ENCODE measurements around the gene UBASH3A.

Gene UBASH3A

DNA sequence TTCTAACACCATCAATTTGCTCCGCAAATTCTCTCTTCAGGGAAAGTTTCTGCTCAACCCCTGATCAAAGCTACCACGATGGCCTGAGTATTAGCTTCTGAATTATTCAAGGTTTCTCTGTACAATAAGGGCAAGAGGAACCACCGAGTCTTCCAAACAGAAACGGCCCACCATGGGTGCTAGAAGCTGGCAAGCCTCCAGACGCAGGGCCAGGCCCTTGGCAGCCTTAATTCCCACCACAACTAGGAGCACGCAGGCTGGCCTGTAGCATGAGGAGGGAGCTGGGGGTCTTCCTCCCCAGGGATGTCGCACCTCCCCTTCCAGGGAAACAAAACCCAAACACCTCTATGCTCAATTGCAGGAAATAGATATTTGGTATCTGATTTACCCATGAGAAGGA, 81.3 kb downstream of the UBASH3A start:
- no peak for DNase-seq (ENCODE audit: low read depth)
- TF ChIP-seq, protein P1, sequence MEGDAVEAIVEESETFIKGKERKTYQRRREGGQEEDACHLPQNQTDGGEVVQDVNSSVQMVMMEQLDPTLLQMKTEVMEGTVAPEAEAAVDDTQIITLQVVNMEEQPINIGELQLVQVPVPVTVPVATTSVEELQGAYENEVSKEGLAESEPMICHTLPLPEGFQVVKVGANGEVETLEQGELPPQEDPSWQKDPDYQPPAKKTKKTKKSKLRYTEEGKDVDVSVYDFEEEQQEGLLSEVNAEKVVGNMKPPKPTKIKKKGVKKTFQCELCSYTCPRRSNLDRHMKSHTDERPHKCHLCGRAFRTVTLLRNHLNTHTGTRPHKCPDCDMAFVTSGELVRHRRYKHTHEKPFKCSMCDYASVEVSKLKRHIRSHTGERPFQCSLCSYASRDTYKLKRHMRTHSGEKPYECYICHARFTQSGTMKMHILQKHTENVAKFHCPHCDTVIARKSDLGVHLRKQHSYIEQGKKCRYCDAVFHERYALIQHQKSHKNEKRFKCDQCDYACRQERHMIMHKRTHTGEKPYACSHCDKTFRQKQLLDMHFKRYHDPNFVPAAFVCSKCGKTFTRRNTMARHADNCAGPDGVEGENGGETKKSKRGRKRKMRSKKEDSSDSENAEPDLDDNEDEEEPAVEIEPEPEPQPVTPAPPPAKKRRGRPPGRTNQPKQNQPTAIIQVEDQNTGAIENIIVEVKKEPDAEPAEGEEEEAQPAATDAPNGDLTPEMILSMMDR (IDR thresholded peaks at IDR 0.05; ENCODE audit: low read depth, low read length, missing control alignments) = no peak
- H3K4me3 ChIP-seq (ENCODE audit: low read depth, low read length) = no peak overlapping the region

DNA sequence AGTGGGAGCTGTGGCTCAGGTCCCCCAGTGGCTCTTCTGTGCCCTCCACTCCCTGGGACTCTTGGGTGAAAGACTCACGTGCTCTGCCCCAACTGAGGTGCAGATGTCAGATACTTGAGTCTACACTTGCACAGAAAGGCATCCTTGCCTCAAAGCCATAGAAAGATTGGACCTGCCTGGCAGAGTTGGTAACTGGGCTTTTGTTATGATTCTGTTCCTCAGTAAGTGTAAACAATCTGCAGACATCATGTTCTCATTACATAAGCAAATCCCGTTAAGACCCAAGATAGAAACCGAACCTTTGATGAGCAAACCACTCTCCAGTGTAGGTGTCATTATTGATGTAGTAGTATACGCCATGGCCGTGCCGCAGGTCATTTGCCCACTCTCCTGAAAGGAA, 82.4 kb downstream of the UBASH3A start:
- TF ChIP-seq, protein P1 (IDR thresholded peaks at IDR 0.05; ENCODE audit: low read depth, low read length, missing control alignments) = no peak
- no peak for DNase-seq (ENCODE audit: low read depth)
- no peak overlapping the region for H3K4me3 ChIP-seq (ENCODE audit: low read depth, low read length)

DNA sequence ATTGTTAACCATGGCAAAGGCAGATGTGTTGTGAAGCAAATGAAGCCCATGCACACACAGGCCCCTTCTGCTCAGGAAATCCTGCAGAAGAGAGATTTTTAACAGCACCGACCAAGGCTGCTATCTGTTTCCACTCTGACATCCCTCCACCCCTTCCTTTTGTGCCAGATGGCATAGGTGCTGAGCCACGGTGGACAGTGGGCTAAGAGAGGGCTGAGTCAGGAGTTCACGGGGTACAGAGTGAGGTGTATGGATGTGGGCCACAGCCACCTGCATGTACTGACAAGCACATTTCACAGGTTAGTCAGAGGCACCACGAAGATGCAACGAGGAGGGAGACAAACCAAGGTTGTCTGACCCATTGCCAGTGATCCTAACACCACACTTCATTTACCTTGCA, 82.8 kb downstream of the UBASH3A start:
- no peak overlapping the region for H3K4me3 ChIP-seq (ENCODE audit: low read depth, low read length)
- TF ChIP-seq, protein P1 (IDR thresholded peaks at IDR 0.05; ENCODE audit: low read depth, low read length, missing control alignments) = no peak
- DNase-seq (ENCODE audit: low read depth) = no peak

DNA sequence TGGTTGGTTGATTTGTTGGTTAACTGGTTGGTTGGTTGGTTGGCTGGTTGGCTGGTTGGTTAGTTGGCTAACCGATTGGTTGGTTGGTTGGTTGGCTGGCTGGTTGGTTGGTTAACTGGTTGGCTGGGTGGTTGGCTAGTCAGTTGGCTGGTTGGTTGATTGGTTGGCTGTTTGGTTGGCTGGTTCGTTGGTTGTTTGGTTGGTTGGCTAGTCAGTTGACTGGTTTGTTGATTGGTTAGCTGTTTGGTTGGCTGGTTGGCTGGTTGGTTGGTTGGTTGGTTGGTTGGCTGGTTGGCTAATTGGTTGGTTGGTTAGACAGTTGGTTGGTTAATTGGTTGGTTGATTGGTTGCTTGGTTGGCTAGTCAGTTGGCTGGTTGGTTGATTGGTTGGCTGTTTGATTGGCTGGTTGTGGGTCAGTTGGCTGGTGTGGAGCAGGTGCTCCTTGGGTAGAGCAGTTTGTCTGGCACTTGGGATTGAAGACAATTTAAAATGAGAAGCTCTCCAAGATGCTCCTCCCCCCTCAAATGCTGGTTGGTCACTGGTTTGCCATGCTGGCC, 85.4 kb downstream of the UBASH3A start:
- H3K4me3 ChIP-seq (ENCODE audit: low read depth, low read length) = no peak overlapping the region
- TF ChIP-seq, protein P1 (IDR thresholded peaks at IDR 0.05; ENCODE audit: low read depth, low read length, missing control alignments) = no peak
- DNase-seq (ENCODE audit: low read depth) = no peak

DNA sequence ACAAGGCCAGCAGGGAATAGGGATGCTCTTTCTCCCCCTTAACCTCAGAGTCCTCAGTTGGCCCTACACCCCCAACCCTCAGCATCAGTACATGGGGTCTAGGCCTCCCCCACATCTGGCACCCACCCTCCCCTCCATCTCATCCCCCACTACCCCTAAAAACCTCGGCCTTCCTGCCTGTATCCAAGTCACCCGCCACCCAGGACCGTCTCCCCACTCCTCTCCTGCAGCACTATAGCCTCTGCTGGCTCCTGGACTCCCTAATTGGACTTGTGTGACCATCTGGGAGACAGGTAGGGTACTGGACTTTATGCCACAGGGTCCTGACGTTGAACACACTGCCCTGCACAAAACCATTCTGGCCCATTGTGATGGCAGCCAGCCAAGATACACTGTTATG, 86.3 kb downstream of the UBASH3A start:
- H3K4me3 ChIP-seq (ENCODE audit: low read depth, low read length) = no peak overlapping the region
- TF ChIP-seq, protein P1 (IDR thresholded peaks at IDR 0.05; ENCODE audit: low read depth, low read length, missing control alignments) = no peak
- no peak for DNase-seq (ENCODE audit: low read depth)

DNA sequence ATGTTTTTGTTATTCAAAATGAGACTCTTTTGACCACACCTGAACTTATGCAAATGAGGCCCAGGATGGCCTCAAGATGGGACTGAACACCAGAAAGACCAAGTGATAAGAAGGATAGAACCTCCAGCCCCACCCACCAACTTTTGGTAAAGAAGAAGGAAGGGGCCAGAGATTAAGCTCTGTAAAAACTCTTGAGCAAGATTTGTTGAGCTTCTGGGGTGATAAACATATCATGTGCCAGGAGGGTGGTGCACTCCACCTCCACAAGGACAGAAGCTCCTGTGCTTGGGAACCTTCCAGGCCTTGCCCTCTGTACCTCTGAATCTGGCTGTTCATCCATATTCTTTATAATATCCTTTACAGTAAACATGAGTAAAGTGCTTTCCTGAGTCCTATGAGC, 87.0 kb downstream of the UBASH3A start:
- no peak for DNase-seq (ENCODE audit: low read depth)
- no peak overlapping the region for H3K4me3 ChIP-seq (ENCODE audit: low read depth, low read length)
- TF ChIP-seq, protein P1 (IDR thresholded peaks at IDR 0.05; ENCODE audit: low read depth, low read length, missing control alignments) = no peak

DNA sequence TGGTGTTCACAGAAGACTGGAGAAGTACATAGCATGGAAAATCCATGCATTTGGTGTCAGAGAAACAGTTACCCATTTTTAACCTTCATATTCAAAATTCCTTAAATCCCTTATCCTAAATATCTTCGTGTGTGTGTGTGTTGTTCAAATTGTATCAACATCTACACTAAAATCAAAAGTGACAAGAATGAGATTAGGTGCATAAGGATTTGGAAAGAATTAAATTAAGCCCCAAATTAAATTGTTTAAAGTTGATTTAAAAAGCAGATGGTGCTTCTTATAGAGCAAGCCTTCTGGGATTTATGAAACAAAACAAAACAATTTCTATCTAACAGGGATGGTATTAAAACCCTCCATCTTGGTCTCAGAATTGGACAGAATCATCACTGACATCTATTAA, 87.6 kb downstream of the UBASH3A start:
- no peak overlapping the region for H3K4me3 ChIP-seq (ENCODE audit: low read depth, low read length)
- TF ChIP-seq, protein P1 (IDR thresholded peaks at IDR 0.05; ENCODE audit: low read depth, low read length, missing control alignments) = no peak
- no peak for DNase-seq (ENCODE audit: low read depth)
